D721Med (cell line): ENCODE data around the gene MARCHF10.

Experiments used
- DNase-seq: peaks from one replicate; pipeline ENCODE4 v3.0.0; 2011; ENCODE audit warnings: low spot score; ENCODE audit not compliant: insufficient read length
- FAIRE-seq: peaks from 2 replicates; lab custom pipeline; 2011; peaks lifted over from hg19 to GRCh38; lab: Jason Lieb, UNC
- CTCF ChIP-seq: IDR thresholded peaks from 2 replicates; pipeline ENCODE4 v1.5.1; 2012; ENCODE audit warnings: mild to moderate bottlenecking, control low read depth; ENCODE audit not compliant: insufficient read depth; ENCODE audit errors: missing control alignments

MARCHF10 gene

DNA sequence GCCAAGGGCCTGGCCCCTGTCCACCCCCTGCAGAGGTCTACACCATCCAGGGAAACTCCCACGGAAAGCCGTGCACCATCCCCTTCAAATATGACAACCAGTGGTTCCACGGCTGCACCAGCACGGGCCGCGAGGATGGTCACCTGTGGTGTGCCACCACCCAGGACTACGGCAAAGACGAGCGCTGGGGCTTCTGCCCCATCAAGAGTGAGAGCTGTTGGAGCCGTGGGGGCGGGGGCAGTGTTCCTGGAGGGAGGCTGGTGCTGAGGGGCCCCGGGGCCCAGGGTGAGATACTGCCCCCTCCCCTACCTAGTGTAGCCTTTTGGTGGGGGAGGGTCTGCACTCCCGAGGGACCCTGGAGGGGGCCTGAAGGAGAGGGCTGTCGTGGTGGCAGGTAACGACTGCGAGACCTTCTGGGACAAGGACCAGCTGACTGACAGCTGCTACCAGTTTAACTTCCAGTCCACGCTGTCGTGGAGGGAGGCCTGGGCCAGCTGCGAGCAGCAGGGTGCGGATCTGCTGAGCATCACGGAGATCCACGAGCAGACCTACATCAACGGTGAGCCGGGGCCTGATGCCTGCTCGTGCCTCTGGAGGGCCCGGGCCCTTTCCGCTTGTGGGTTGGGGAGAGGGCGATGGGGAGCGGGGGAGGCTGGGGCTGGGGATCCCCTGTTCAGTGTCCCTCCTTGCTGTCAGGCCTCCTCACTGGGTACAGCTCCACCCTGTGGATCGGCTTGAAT lies 141.9 kb downstream of the MARCHF10 start:
- no peak for TF ChIP-seq CTCF
- DNase-seq (no peak), FAIRE-seq (no peak)

- DNase-seq (no peak), FAIRE-seq (no peak)
- no peak for TF ChIP-seq CTCF
Measured at GRCh38 chr17:62665599-62665998, 142.5 kb downstream of the MARCHF10 start.

GRCh38 chr17:62664336-62665120 lies 143.6 kb downstream of the MARCHF10 start:
- TF ChIP-seq CTCF, result no peak
- FAIRE-seq (no peak), DNase-seq (peak; percentile 16)

DNA sequence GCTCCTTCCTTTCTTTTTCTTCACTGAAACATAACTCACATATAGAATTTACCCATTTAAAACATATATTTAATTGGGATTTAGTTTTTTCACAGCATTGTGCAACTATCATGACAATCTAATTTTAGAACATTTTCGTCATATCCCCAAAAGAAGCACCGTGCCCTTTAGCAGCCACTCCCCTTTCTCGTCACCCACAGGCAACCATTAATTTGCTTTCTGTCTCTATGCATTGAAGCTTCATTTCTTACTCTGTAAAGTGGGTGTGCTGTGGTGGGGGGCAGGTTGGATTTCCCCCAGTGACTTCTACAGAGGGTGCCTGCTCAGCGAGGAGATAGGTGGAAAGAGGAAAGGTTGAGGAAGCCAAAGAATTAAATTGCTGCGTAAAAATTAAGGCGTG lies 144.8 kb downstream of the MARCHF10 start:
- no peak for TF ChIP-seq CTCF
- FAIRE-seq, result no peak
- no peak for DNase-seq

- no peak for TF ChIP-seq CTCF
Measured at GRCh38 chr17:62662855-62663254, 145.3 kb downstream of the MARCHF10 start.

GRCh38 chr17:62661337-62661736 lies 146.8 kb downstream of the MARCHF10 start:
- DNase-seq (no peak), FAIRE-seq (no peak)
- TF ChIP-seq CTCF, result no peak

More at GRCh38 chr17:62662855-62663254, 145.3 kb downstream of the MARCHF10 start:
- DNase-seq (no peak), FAIRE-seq (no peak)
